ENCODE data around the gene ETFB.

- TF ChIP-seq CTCF (IDR thresholded peaks at IDR 0.05 in 2 of 3, conservative IDR thresholded peaks at IDR 0.05 in 1 of 3; ENCODE audit: borderline replicate concordance in 1 of 3, insufficient read depth in 1 of 3, low read depth in 2 of 3, low read length in 2 of 3): no peak
- no peak for TF ChIP-seq POLR2AphosphoS5 (IDR thresholded peaks at IDR 0.05; ENCODE audit: low read depth, low read length)
- no peak for TF ChIP-seq EZH2 (IDR thresholded peaks at IDR 0.05)
- no peak for TF ChIP-seq ATF3 (IDR thresholded peaks at IDR 0.05)
Observed at GRCh38 chr19:51371186-51371690, 5.0 kb upstream of the ETFB start.

Data from HCT116 (cell line).